ENCODE data around the gene IRF8.
"Not testable (repeated sequence)": the region's sequence is repeated elsewhere in the genome, so short reads cannot be mapped to it uniquely, and the experiment has no call there.

DNA sequence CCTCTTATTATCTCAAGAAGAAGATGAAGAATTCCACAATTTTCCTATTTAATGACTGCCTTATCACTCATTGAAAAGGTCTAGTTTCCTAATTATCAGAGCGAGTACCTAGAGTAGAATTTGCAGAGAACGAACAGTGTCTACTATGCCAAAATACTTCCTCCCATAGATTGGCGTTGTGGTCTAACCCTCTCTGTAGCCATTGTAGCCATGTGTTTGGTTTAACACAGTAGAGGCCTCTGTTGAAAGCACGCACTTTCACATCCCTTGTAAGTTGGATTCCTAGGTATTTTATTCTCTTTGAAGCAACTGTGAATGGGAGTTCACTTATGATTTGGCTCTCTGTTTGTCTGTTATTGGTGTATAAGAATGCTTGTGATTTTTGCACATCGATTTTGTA is 24.9 kb upstream of the IRF8 start:
- not testable (repeated sequence) for TF ChIP-seq ZFP30 (CRISPR knock-in tag; IDR thresholded peaks at IDR 0.05); RARB (CRISPR knock-in tag; IDR thresholded peaks at IDR 0.05); CSDC2 (CRISPR knock-in tag; IDR thresholded peaks at IDR 0.05); OSR1 (CRISPR knock-in tag; IDR thresholded peaks at IDR 0.05); ZNF8 (CRISPR knock-in tag; IDR thresholded peaks at IDR 0.05); TOX (CRISPR knock-in tag; IDR thresholded peaks at IDR 0.05; ENCODE audit: borderline replicate concordance); BACH2 (CRISPR knock-in tag; IDR thresholded peaks at IDR 0.05; ENCODE audit: borderline replicate concordance); SNAI2 (CRISPR knock-in tag; IDR thresholded peaks at IDR 0.05)
